ENCODE measurements around the gene WDR27.
"Not testable (repeated sequence)": the region's sequence is repeated elsewhere in the genome, so short reads cannot be mapped to it uniquely, and the experiment has no call there.

WDR27 gene

GRCh38 chr6:169619650-169620049 is 82.2 kb downstream of the WDR27 start:
- H4K20me1 ChIP-seq (ENCODE audit: insufficient read depth, low read length) = no peaks in the 10 kb centered on the region
- H3K27me3 ChIP-seq (ENCODE audit: insufficient read depth, low read length, poor library complexity) = no peaks in the 10 kb centered on the region
- H2AFZ ChIP-seq (ENCODE audit: low read depth, low read length) = no peak overlapping the region
- H3K79me2 ChIP-seq (ENCODE audit: insufficient read depth, low read length) = no peaks in the 10 kb centered on the region
- H3K9me3 ChIP-seq (ENCODE audit: insufficient read depth, low read length, severe bottlenecking) = no peaks in the 10 kb centered on the region
- no peaks in the 10 kb centered on the region for H3K36me3 ChIP-seq (ENCODE audit: insufficient read depth, low read length)
- no peak overlapping the region for H3K27ac ChIP-seq (ENCODE audit: low read length)
- ATAC-seq (ENCODE audit: insufficient read depth, low read depth) = no peak
- DNase-seq = no peak
- H3K4me3 ChIP-seq (ENCODE audit: low read depth in 1 of 2, low read length in 2 of 2) = no peak overlapping the region
- H3K9ac ChIP-seq (ENCODE audit: low read depth, low read length) = no peak overlapping the region
- H3K4me2 ChIP-seq (ENCODE audit: insufficient read depth, low read length) = no peak overlapping the region
- H3K4me1 ChIP-seq (ENCODE audit: insufficient read depth, low read length) = no peaks in the 10 kb centered on the region
- TF ChIP-seq EZH2 (IDR thresholded peaks at IDR 0.05; ENCODE audit: borderline replicate concordance, low read depth, low read length, severe bottlenecking) (no peak), CTCF (IDR thresholded peaks at IDR 0.05; ENCODE audit: borderline replicate concordance, extremely low read depth, low read length, poor library complexity, severe bottlenecking) (no peak)

GRCh38 chr6:169618526-169619490 is 83.0 kb downstream of the WDR27 start:
- no peak overlapping the region for H2AFZ ChIP-seq (ENCODE audit: low read depth, low read length)
- DNase-seq (no peak), ATAC-seq (ENCODE audit: insufficient read depth, low read depth) (no peak)
- H3K4me2 ChIP-seq (ENCODE audit: insufficient read depth, low read length) = no peak overlapping the region
- no peaks in the 10 kb centered on the region for H3K27me3 ChIP-seq (ENCODE audit: insufficient read depth, low read length, poor library complexity)
- TF ChIP-seq EZH2 (IDR thresholded peaks at IDR 0.05; ENCODE audit: borderline replicate concordance, low read depth, low read length, severe bottlenecking) (no peak), CTCF (IDR thresholded peaks at IDR 0.05; ENCODE audit: borderline replicate concordance, extremely low read depth, low read length, poor library complexity, severe bottlenecking) (no peak)
- H4K20me1 ChIP-seq (ENCODE audit: insufficient read depth, low read length) = no peaks in the 10 kb centered on the region
- H3K27ac ChIP-seq (ENCODE audit: low read length) = no peak overlapping the region
- H3K4me1 ChIP-seq (ENCODE audit: insufficient read depth, low read length) = no peaks in the 10 kb centered on the region
- H3K36me3 ChIP-seq (ENCODE audit: insufficient read depth, low read length) = no peaks in the 10 kb centered on the region
- no peak overlapping the region for H3K9ac ChIP-seq (ENCODE audit: low read depth, low read length)
- no peaks in the 10 kb centered on the region for H3K9me3 ChIP-seq (ENCODE audit: insufficient read depth, low read length, severe bottlenecking)
- no peaks in the 10 kb centered on the region for H3K79me2 ChIP-seq (ENCODE audit: insufficient read depth, low read length)
- no peak overlapping the region for H3K4me3 ChIP-seq (ENCODE audit: low read depth in 1 of 2, low read length in 2 of 2)

GRCh38 chr6:169617562-169617961 is 84.3 kb downstream of the WDR27 start:
- ATAC-seq (ENCODE audit: insufficient read depth, low read depth) = no peak
- H3K4me2 ChIP-seq (ENCODE audit: insufficient read depth, low read length) = no peak overlapping the region
- H3K9me3 ChIP-seq (ENCODE audit: insufficient read depth, low read length, severe bottlenecking) = no peaks in the 10 kb centered on the region
- no peak for DNase-seq
- H2AFZ ChIP-seq (ENCODE audit: low read depth, low read length) = no peak overlapping the region
- no peak for TF ChIP-seq CTCF (IDR thresholded peaks at IDR 0.05; ENCODE audit: borderline replicate concordance, extremely low read depth, low read length, poor library complexity, severe bottlenecking)
- TF ChIP-seq EZH2 (IDR thresholded peaks at IDR 0.05; ENCODE audit: borderline replicate concordance, low read depth, low read length, severe bottlenecking) = no peak
- no peak overlapping the region for H3K27ac ChIP-seq (ENCODE audit: low read length)
- no peaks in the 10 kb centered on the region for H3K79me2 ChIP-seq (ENCODE audit: insufficient read depth, low read length)
- no peak overlapping the region for H3K9ac ChIP-seq (ENCODE audit: low read depth, low read length)
- H3K36me3 ChIP-seq (ENCODE audit: insufficient read depth, low read length) = no peaks in the 10 kb centered on the region
- H3K4me1 ChIP-seq (ENCODE audit: insufficient read depth, low read length) = no peaks in the 10 kb centered on the region
- H3K4me3 ChIP-seq (ENCODE audit: low read depth in 1 of 2, low read length in 2 of 2) = no peak overlapping the region
- H4K20me1 ChIP-seq (ENCODE audit: insufficient read depth, low read length) = no peaks in the 10 kb centered on the region
- no peaks in the 10 kb centered on the region for H3K27me3 ChIP-seq (ENCODE audit: insufficient read depth, low read length, poor library complexity)

- H3K79me2 ChIP-seq (ENCODE audit: insufficient read depth, low read length); H3K27ac ChIP-seq (ENCODE audit: low read length); H3K4me3 ChIP-seq (ENCODE audit: low read depth in 1 of 2, low read length in 2 of 2); H3K9ac ChIP-seq (ENCODE audit: low read depth, low read length); H3K4me1 ChIP-seq (ENCODE audit: insufficient read depth, low read length); H3K27me3 ChIP-seq (ENCODE audit: insufficient read depth, low read length, poor library complexity); ATAC-seq (ENCODE audit: insufficient read depth, low read depth); H2AFZ ChIP-seq (ENCODE audit: low read depth, low read length); H3K36me3 ChIP-seq (ENCODE audit: insufficient read depth, low read length); H3K9me3 ChIP-seq (ENCODE audit: insufficient read depth, low read length, severe bottlenecking); H4K20me1 ChIP-seq (ENCODE audit: insufficient read depth, low read length); DNase-seq; H3K4me2 ChIP-seq (ENCODE audit: insufficient read depth, low read length): not testable (repeated sequence)
These were observed 93.2 kb downstream of the WDR27 start for GRCh38 chr6:169608609-169609008.

Measured in DND-41 (cell line).